HFF-Myc (cell line): ENCODE data around the gene NEK6.

Source experiments
- DNase-seq: peaks from one replicate; pipeline ENCODE4 v3.0.0-alpha.2; 2011; ENCODE audit warnings: low read depth; ENCODE audit errors: extremely low read depth
- H3K4me3 ChIP-seq: replicated peaks from 2 replicates; pipeline ENCODE4 v1.5.1; 2011; ENCODE audit warnings: low read depth, mild to moderate bottlenecking, control low read depth, low read length
- TF ChIP-seq, protein P1 (sequence below): IDR thresholded peaks from 2 replicates; pipeline ENCODE4 v1.5.1; 2012; ENCODE audit warnings: mild to moderate bottlenecking, low read depth, low read length, control low read depth; ENCODE audit errors: missing control alignments

Gene NEK6

DNA sequence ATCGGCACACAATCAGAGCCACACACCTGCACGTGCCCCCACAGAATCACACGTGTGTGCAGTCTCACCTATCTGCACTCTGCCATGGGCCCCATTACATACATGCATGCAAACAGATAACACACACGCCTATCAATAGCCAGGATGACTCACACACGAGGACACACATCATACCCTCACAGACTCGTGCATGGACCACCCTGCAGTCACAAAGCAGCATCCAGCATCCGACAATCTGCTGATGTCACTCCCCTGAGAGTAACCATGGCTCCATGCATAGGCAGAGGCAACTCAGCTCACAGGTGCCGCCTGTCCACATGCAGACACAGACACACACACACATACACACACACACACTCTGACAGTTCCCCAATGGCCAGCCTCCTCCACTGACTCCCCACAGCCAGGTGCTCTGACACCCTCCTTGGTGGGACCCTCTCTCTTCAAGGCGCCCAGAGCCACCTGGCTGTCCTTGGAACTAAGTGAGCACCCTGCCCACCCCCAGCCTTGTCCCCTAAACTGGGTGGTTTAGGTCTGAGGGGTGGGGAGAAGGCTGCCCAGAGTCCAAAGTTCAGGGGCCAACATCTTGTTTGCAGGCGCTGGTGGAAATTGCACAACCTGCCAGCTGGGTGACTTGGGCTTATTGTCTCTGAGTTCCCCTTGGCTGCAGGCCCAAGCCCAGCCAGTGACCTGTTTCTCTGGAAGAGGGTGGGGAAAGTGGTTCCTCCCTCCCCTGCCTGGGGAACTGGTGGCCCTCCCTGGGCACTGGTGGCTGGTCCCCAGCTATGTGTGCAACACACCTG is 34.6 kb upstream of the NEK6 start:
- DNase-seq, result no peak
- TF ChIP-seq, protein P1, sequence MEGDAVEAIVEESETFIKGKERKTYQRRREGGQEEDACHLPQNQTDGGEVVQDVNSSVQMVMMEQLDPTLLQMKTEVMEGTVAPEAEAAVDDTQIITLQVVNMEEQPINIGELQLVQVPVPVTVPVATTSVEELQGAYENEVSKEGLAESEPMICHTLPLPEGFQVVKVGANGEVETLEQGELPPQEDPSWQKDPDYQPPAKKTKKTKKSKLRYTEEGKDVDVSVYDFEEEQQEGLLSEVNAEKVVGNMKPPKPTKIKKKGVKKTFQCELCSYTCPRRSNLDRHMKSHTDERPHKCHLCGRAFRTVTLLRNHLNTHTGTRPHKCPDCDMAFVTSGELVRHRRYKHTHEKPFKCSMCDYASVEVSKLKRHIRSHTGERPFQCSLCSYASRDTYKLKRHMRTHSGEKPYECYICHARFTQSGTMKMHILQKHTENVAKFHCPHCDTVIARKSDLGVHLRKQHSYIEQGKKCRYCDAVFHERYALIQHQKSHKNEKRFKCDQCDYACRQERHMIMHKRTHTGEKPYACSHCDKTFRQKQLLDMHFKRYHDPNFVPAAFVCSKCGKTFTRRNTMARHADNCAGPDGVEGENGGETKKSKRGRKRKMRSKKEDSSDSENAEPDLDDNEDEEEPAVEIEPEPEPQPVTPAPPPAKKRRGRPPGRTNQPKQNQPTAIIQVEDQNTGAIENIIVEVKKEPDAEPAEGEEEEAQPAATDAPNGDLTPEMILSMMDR, result no peak
- H3K4me3 ChIP-seq, result no peak overlapping the region

DNA sequence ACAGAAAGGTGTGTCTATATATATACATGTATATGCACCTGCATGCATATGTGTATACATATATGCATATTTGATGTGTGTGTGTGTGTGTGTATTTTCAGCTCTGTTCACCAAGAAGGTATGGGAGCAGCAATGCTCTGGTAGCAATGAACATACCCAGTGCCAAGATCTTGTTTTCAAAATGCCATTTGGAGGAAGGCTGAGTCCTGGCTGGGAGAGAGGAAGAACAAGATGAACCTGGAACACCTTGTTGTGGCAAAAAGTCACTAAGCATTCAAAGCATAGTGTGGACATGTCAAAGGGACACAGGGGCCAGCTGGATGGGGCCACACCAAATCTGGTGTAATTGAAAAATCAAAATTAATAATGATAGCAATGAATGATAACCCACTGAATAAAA is 31.8 kb upstream of the NEK6 start:
- TF ChIP-seq, protein P1, result no peak
- no peak for DNase-seq
- no peak overlapping the region for H3K4me3 ChIP-seq

- no peak for DNase-seq
- no peak overlapping the region for H3K4me3 ChIP-seq
- TF ChIP-seq, protein P1, result no peak
These were observed 29.2 kb upstream of the NEK6 start for GRCh38 chr9:124228516-124228915.

GRCh38 chr9:124231095-124231737 is 26.5 kb upstream of the NEK6 start:
- DNase-seq, result no peak
- no peak overlapping the region for H3K4me3 ChIP-seq
- TF ChIP-seq, protein P1, result no peak

DNA sequence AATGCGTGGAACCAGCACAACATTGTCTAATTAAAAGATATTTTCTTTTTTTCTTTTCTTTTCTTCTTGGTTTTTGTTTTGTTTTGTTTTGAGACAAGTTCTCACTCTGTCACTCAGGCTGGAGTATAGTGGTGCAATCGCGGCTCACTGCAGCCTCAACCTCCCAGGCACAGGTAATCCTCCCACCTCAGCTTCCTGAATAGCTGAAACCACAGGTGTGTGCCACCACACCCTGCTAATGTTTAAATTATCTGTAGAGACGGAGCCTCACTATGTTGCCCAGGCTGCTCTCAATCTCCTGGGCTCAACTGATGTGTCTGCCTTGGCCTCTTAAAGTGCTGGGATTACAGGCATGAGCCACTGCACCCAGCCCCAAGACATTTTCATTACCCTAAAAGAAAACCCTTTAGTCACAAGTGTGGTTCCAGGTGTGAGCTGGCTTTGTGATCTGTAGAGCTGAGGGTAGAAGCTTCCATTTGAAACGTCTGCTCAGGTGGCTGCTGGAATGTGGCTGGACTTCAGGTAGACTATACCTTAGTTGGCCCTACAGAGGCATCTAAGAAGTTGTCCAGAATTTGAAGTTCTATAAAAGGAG is 19.1 kb upstream of the NEK6 start:
- no peak for DNase-seq
- TF ChIP-seq, protein P1, result no peak
- H3K4me3 ChIP-seq, result no peak overlapping the region

DNA sequence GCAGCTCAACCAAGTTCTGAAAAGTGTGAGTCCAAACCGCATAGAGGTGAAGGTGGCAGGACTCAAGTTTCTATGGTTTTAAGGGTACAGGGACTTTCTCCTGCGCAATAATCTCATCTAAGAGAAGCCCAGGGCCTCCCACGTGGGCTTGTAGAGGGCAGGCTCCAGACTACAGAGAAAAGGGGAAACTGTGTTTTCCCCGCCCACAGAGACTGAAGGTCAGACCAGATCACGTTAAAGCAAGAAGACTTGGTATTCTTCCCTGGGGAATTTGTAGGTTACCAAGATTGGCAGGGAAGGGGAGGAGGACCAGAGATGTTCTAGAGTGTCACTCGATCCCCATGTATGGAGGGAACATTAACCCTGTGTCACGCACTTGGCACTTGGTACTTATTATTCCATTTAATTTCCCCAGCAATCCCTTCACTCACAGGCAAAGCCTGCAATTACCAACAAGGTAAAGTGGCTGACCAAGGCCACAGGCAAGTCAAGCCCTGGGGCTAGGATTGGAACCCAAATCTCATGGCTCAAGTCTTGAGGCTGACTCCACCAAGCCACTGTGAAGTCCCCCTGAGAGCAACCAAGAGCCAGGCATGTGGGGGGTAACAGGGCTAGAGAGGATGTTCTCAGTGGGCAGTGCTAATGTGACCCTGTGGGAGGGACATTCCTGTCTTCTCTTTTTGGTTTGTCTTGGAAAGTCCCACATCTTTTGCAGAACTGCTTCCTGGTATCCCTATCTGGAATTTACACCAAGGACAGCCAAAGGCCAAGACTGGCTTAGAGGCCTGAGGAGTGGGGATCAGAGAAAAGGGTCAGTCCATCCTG is 18.3 kb upstream of the NEK6 start:
- no peak for DNase-seq
- TF ChIP-seq, protein P1, result no peak

More for the DNA sequence above, 18.3 kb upstream of the NEK6 start:
- no peak overlapping the region for H3K4me3 ChIP-seq
